GM13976 (cell line): Measurements from ENCODE around the gene RNF157.
"Not testable (repeated sequence)": the region's sequence is repeated elsewhere in the genome, so short reads cannot be mapped to it uniquely, and the experiment has no call there.

Experiments
- DNase-seq: peaks from one replicate; pipeline ENCODE4 v3.0.0; 2012; ENCODE audit warnings: low spot score
- in situ Hi-C: fragments of 300-500 bp; cut with MboI; formaldehyde crosslinking; loops from one replicate; pipeline ENCODE4 v1.12.0; 2022; ENCODE audit warnings: low sequenced_read_pairs, mixed read lengths, inconsistent platforms; ENCODE audit not compliant: unreplicated experiment
- TF ChIP-seq, protein P1 (sequence below): IDR thresholded peaks from 2 replicates; pipeline ENCODE4 v1.5.1; 2012; ENCODE audit warnings: borderline replicate concordance, mild to moderate bottlenecking; ENCODE audit not compliant: insufficient read depth; ENCODE audit errors: extremely low read depth, missing control alignments, control extremely low read depth

RNF157 gene

DNA sequence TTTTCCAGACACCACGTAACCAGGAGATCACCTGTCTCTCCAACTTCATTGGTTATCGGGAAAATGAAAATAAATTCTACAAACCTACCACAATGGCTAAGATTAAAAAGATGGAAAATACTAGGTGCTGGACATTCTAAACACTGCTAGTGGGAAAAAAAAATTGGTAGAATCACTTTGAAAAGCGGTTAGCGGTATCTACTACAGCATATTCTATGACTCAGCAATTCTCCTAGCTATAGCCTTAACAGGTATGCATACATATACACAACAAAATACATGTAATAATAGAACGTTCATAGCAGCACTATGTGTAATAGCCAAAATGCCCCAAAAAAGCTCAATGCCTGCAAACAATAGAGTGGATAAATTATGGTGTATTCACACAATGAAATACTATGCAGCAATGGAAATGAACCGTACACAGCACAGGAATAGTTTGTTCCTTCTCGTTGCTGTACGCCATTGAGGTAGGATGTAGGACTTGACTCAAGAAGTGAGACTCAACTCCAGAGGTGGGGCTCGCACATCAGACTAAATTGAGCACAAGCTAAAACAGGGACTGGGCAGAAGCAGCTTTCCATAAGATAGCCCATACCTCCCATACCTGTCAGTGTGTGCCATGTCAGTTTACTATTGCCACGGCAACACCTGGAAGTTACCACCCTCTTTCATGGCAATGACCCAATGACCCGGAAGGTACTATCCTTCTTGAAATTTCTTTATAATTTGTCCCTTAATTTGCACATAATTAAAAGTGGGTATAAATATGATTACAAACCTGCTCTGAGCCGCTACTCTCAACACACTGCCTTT lies 44.8 kb downstream of the RNF157 start:
- in situ Hi-C loops = no loop called here
- TF ChIP-seq, protein P1, sequence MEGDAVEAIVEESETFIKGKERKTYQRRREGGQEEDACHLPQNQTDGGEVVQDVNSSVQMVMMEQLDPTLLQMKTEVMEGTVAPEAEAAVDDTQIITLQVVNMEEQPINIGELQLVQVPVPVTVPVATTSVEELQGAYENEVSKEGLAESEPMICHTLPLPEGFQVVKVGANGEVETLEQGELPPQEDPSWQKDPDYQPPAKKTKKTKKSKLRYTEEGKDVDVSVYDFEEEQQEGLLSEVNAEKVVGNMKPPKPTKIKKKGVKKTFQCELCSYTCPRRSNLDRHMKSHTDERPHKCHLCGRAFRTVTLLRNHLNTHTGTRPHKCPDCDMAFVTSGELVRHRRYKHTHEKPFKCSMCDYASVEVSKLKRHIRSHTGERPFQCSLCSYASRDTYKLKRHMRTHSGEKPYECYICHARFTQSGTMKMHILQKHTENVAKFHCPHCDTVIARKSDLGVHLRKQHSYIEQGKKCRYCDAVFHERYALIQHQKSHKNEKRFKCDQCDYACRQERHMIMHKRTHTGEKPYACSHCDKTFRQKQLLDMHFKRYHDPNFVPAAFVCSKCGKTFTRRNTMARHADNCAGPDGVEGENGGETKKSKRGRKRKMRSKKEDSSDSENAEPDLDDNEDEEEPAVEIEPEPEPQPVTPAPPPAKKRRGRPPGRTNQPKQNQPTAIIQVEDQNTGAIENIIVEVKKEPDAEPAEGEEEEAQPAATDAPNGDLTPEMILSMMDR = no peak

DNA sequence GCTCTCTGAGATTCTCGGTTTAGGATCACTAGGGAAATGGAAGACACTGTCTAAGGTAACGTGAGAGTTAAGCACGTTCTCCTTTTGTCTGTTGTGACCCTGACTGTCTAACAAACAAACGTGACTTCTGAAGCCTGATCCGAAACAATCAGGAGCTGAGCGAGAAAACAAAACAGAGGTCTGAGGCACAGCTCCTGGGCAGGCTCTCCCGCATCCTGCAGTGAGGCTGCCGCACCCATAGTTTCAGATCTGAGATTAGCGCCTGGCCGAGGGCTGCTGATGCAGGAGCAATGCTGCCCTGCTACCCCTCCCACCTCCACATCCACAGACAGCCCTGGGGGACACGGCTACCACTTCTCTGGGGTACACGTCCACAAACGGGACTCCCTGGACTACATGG lies 46.7 kb downstream of the RNF157 start:
- TF ChIP-seq, protein P1 = no peak
- DNase-seq = no peak
- in situ Hi-C loops = no loop called here

More for the DNA sequence above, 44.8 kb downstream of the RNF157 start:
- no peak for DNase-seq

DNA sequence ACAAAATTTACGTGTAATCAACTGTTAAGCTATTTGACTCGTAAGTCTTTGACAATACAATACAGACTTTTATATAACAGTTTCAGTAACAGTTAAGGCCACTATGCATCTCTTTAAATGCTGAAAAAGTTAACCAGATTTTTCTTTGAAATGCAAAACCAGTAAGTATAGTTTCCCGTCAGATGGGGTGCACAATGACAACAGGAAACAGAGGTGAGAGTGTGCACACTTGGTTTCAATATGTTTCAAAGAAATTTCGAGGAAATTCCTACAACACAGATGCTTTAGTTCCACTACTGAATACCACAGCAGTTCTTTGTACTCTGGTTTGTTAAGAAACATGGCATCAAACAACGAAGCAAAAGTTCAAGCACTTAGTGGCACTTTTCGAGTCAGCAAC lies 48.4 kb downstream of the RNF157 start:
- in situ Hi-C loops = no loop called here
- TF ChIP-seq, protein P1 = no peak
- peak; percentile 63 for DNase-seq

DNA sequence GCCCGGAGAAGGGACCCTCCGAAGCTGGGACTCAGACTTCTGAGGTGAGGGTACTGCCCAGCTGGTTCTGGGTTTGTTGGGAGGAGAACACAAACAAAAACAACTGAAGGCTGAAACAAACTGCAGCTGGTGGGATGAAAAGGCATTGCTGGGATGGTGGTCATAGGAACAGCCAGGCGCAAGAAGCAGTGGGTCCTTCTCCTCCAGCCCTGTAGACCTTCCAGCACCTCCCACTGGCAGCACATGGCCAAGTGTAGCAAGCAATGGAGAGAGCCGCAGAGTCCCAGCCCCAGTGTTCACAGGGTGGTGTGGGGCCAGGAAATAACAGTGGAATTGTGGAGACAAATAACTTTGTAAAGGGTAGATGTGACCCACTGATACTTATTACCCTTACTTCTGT lies 50.6 kb downstream of the RNF157 start:
- in situ Hi-C loops = loop anchor here (5.0 kb wide), 1 partner anchor 78 kb away; the partner anchor contains the start of gene UBALD2
- DNase-seq = no peak
- TF ChIP-seq, protein P1 = no peak

DNA sequence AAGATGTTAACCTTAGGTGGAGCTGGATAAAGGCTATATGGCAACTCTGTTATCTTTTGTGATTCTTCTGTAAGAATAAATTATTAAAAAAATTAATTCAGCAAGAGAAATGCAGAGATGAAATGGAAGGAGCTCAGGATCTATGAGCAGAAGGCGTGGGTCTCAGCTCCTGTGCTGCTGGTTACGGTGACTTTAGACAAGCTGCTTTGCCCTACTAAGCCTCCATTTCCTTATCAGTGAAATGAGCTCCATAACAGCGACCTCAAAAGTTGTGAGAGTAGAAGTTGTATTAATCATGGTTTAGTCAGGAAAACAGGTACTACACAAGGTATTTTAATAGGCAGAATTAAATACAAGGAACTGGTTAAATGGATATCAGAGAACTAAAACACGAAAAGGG lies 51.0 kb downstream of the RNF157 start:
- DNase-seq = no peak
- TF ChIP-seq, protein P1 = no peak
- in situ Hi-C loops = loop anchor here (5.0 kb wide), 1 partner anchor 78 kb away; the partner anchor contains the start of gene UBALD2

DNA sequence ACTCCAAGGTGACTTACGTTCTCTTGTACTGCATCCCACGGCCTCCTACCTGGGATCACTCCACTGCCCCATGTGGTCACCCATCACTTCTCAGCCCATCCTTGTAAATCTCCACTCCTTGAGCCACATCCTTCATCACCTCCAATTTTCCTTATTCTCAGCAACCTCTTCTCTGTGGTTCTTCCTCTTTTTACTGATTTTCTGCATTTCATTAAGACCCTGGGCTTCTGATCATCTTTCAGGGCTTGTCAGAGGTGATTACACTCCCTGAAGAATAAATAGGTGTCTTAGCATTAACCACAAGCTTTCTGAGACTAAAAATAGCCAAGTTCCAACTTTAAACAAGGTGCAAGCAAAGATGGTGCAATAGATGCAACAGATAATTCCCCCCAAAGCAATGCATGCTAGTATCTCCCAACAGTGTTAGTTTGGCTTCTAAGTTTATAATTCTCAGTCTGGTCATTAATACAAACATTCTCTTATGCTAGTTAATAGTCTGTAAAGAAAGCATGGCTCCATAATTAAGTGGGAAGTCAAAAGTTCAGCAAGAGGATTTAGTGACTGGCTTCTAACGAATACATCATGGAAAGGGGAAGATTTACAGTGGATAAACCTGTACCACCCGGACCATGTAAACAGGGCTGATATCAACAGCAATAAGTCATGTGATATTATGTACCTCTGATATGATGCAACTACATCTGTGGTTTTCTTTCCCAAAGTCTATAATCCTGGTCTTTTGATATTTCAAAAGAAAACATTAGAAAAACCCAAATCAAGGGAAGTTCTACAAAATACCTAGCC lies 51.9 kb downstream of the RNF157 start:
- DNase-seq = no peak
- TF ChIP-seq, protein P1 = no peak
- in situ Hi-C loops = loop anchor here (5.0 kb wide), 1 partner anchor 79 kb away; the partner anchor contains the start of gene UBALD2

DNA sequence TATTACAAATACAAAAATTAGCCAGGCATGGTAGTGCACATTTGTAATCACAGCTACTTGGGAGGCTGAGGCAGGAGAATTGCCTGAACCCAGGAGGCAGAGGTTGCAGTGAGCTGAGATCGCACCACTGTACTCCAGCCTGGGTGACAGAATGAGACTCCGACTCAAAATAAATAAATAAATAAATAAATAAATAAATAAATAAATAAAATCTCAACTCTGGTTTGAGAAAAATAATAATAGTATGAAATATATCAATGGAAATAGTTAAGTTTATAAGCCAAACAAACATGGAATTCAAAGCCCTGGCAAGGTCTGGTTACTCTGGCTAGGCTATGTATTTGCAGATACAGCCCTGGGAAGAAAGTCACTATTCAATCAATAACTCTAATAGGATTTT lies 53.5 kb downstream of the RNF157 start:
- in situ Hi-C loops = loop anchor here (5.0 kb wide), 1 partner anchor 81 kb away; the partner anchor contains the start of gene UBALD2
- not testable (repeated sequence) for DNase-seq
